ENCODE results near the gene MS4A6E.

Gene MS4A6E

GRCh38 chr11:60377401-60378136 is 50.5 kb downstream of the MS4A6E start:
- DNase-seq: no peak

GRCh38 chr11:60378354-60378753 is 51.3 kb downstream of the MS4A6E start, which contains the start of gene MS4A7:
Gene MS4A7 (plus strand): TSS chr11:60378532. CDS start chr11:60383142, 4,610 bp downstream.
- no peak for DNase-seq

- DNase-seq: no peak
These were observed 62.3 kb downstream of the MS4A6E start for GRCh38 chr11:60389279-60389910.

- DNase-seq: no peak
These were observed 63.4 kb downstream of the MS4A6E start for GRCh38 chr11:60390419-60390818.
